Measurements from ENCODE around the gene LRFN4. TPM values are rescaled to one million over a fixed set of nuclear protein-coding genes. Genes with fewer than 3 reads are reported as not detected.
A peak's percentile ranks its signal among the peaks of the same experiment; 100 is the strongest.

Gene LRFN4
- polyA plus RNA-seq, 3 donors = 1.0 to 7.7 (median 1.7) TPM

DNA sequence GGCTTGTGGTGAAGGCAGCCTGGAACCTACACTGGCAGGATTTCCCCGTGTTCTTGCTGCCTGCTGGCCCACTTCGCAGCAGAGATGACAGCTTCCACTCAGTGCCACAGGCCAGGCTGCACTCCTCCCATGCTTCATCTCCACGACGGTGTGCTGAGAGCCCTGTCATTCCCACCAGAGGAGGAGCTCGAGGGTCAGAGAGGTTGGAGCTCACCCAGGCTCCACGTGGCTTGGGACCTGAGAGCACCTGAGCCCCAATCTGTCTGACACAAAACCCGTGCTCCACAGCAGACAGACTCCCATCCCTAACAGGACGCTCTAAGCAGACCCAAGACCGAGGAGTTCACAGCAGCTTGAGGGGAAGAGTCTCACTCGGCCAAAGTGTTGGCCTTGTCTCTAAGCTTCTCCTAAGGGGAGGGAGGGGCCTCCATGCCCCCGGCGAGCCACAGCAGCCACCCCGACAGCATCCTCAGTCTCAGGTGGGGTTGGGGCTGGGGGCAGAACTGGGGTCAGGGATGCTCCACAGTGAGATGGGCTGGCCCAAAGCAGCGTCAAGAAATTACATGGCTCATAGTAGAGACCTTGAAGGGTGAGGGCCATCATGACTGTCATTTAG lies 10.7 kb downstream of the LRFN4 start:
- H3K27ac Mint-ChIP-seq = no peak overlapping the region

DNA sequence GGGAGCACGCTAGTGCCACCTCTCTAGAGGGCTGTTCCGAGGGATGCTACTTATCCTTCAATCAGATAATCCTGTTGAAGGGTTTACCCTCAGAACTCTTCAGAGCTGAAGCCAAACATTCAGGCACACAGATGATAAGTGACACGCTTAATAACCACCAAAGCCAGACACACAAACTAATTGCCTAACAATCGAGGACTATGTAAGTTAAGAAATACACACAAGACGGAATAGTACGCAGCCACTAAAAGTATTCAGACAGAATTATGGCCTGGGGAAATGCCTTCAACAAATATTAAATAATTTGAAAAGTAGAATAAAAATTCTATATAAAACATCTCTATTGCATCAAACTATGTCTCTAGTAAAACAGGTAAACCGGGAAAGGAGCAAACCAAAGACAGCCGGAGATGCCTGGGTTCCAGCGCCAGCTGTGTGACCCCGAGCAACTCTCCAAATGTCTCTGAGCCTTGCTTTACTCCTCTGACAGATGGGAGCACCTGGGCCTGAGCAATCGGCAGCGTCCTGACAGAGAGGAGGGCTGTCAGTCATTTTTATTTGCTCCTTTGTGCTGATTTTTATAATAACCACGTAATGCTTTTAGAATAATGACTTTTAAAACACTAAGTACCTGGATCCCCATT lies 11.3 kb downstream of the LRFN4 start:
- Mint-ChIP-seq H3K9me3 (peaks cover 0 to 3% (median 0%) of the 10 kb centered on the region in 7 donors), H3K4me1 (peaks cover 5% of the 10 kb centered on the region), H3K4me3 (peak overlapping the region in 1 of 2 donors; percentile 39), H3K27me3 (ENCODE audit: low read depth in 3 of 3) (peaks cover 0 to 4% (median 3%) of the 10 kb centered on the region in 3 donors), H3K27ac (no peak overlapping the region), H3K36me3 (peaks cover 0 to 18% of the 10 kb centered on the region in 2 donors)
- Histone ChIP-seq H3K27ac (ENCODE audit: low read depth in 1 of 2, low read length in 2 of 2) (no peak overlapping the region), H2AFZ (ENCODE audit: insufficient read depth, low read depth, low read length, poor library complexity, severe bottlenecking) (no peak overlapping the region), H3K4me2 (replicated peaks; ENCODE audit: extremely low read depth, low read length, poor library complexity, severe bottlenecking) (no peak overlapping the region), H3K79me2 (ENCODE audit: insufficient read depth, low read length) (no peaks in the 10 kb centered on the region), H3K36me3 (replicated peaks in 1 of 2; ENCODE audit: control insufficient read depth in 1 of 2, insufficient read depth in 2 of 2, low read length in 2 of 2) (no peaks in the 10 kb centered on the region), H3K4me3 (replicated peaks in 1 of 3; ENCODE audit: low read depth in 2 of 3, low read length in 3 of 3) (no peak overlapping the region), H4K20me1 (ENCODE audit: insufficient read depth, low read length) (no peaks in the 10 kb centered on the region), H3K9ac (ENCODE audit: insufficient read depth, low read length, poor library complexity, severe bottlenecking) (peak overlapping the region; percentile 4), H3K27me3 (ENCODE audit: control insufficient read depth in 2 of 2, insufficient read depth in 2 of 2, low read length in 2 of 2) (no peaks in the 10 kb centered on the region), H3K4me1 (ENCODE audit: control insufficient read depth in 1 of 2, insufficient read depth in 2 of 2, low read length in 2 of 2) (no peaks in the 10 kb centered on the region), H3K9me3 (replicated peaks in 1 of 2; ENCODE audit: control insufficient read depth in 1 of 2, insufficient read depth in 1 of 2, low read length in 2 of 2) (no peaks in the 10 kb centered on the region)
- intact Hi-C loops (cut with micrococcal nuclease) = no loop called here
- WGBS (ENCODE audit: insufficient coverage) = 82% methylated on average over 3 of the region's 13 CpGs
- TF ChIP-seq, protein P1, sequence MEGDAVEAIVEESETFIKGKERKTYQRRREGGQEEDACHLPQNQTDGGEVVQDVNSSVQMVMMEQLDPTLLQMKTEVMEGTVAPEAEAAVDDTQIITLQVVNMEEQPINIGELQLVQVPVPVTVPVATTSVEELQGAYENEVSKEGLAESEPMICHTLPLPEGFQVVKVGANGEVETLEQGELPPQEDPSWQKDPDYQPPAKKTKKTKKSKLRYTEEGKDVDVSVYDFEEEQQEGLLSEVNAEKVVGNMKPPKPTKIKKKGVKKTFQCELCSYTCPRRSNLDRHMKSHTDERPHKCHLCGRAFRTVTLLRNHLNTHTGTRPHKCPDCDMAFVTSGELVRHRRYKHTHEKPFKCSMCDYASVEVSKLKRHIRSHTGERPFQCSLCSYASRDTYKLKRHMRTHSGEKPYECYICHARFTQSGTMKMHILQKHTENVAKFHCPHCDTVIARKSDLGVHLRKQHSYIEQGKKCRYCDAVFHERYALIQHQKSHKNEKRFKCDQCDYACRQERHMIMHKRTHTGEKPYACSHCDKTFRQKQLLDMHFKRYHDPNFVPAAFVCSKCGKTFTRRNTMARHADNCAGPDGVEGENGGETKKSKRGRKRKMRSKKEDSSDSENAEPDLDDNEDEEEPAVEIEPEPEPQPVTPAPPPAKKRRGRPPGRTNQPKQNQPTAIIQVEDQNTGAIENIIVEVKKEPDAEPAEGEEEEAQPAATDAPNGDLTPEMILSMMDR (IDR thresholded peaks at IDR 0.05) = no peak
- DNase-seq = no peak

More for the DNA sequence above, 10.7 kb downstream of the LRFN4 start:
- no peak overlapping the region for H3K4me3 Mint-ChIP-seq
- Histone ChIP-seq H3K9ac (ENCODE audit: insufficient read depth, low read length, poor library complexity, severe bottlenecking) (no peak overlapping the region), H3K27me3 (ENCODE audit: control insufficient read depth in 2 of 2, insufficient read depth in 2 of 2, low read length in 2 of 2) (no peaks in the 10 kb centered on the region), H3K9me3 (replicated peaks in 1 of 2; ENCODE audit: control insufficient read depth in 1 of 2, insufficient read depth in 1 of 2, low read length in 2 of 2) (no peaks in the 10 kb centered on the region), H3K4me1 (ENCODE audit: control insufficient read depth in 1 of 2, insufficient read depth in 2 of 2, low read length in 2 of 2) (no peaks in the 10 kb centered on the region), H3K4me3 (replicated peaks in 1 of 3; ENCODE audit: low read depth in 2 of 3, low read length in 3 of 3) (no peak overlapping the region), H3K27ac (ENCODE audit: low read depth in 1 of 2, low read length in 2 of 2) (no peak overlapping the region), H3K36me3 (replicated peaks in 1 of 2; ENCODE audit: control insufficient read depth in 1 of 2, insufficient read depth in 2 of 2, low read length in 2 of 2) (no peaks in the 10 kb centered on the region), H3K79me2 (ENCODE audit: insufficient read depth, low read length) (no peaks in the 10 kb centered on the region), H2AFZ (ENCODE audit: insufficient read depth, low read depth, low read length, poor library complexity, severe bottlenecking) (no peak overlapping the region), H4K20me1 (ENCODE audit: insufficient read depth, low read length) (no peaks in the 10 kb centered on the region), H3K4me2 (replicated peaks; ENCODE audit: extremely low read depth, low read length, poor library complexity, severe bottlenecking) (no peak overlapping the region)
- peaks cover 0 to 3% (median 0%) of the 10 kb centered on the region in 7 donors for H3K9me3 Mint-ChIP-seq
- WGBS (ENCODE audit: insufficient coverage) = 90% methylated on average over 8 of the region's 14 CpGs
- peaks cover 0 to 4% (median 3%) of the 10 kb centered on the region in 3 donors for H3K27me3 Mint-ChIP-seq (ENCODE audit: low read depth in 3 of 3)
- intact Hi-C loops (cut with micrococcal nuclease) = no loop called here
- TF ChIP-seq, protein P1 (IDR thresholded peaks at IDR 0.05) = no peak
- peaks cover 0 to 18% of the 10 kb centered on the region in 2 donors for H3K36me3 Mint-ChIP-seq
- no peak for DNase-seq
- peaks cover 5% of the 10 kb centered on the region for H3K4me1 Mint-ChIP-seq
